ENCODE results near the gene HYAL3. TPM values are rescaled to one million over a fixed set of nuclear protein-coding genes. Genes with fewer than 3 reads are reported as not detected.

The HYAL3 gene
- total and polyA plus RNA-seq, 2 donors from 2014 or later, result 2.0 to 3.2 TPM

- H3K27ac ChIP-seq (ENCODE audit: low read depth in 2 of 2, low read length in 2 of 2), result peak overlapping the region in 1 of 2 donors; percentile 22
- H3K9ac ChIP-seq (ENCODE audit: low read length in 3 of 3), result no peak overlapping the region
- FAIRE-seq, result no peak
Observed at GRCh38 chr3:50279255-50280016, 19.8 kb downstream of the HYAL3 start.

GRCh38 chr3:50278880-50279224 lies 20.4 kb downstream of the HYAL3 start, which contains the start of gene LSMEM2:
Gene LSMEM2, plus strand, starts transcription at chr3:50279087. Its CDS starts 27 bp downstream, at chr3:50279114.
- intact Hi-C loops (cut with DNase I), result no loop called here
- H3K9ac ChIP-seq (ENCODE audit: low read length in 3 of 3), result no peak within 1 kb of the TSS

More at GRCh38 chr3:50279255-50280016, 19.8 kb downstream of the HYAL3 start:
- Histone ChIP-seq H3K4me1 (ENCODE audit: control insufficient read depth in 2 of 3, insufficient read depth in 2 of 3, low read depth in 1 of 3, low read length in 3 of 3) (peaks cover 0 to 4% (median 0%) of the 10 kb centered on the region in 3 donors), H3K36me3 (ENCODE audit: control insufficient read depth in 2 of 3, insufficient read depth in 3 of 3, low read length in 3 of 3) (no peaks in the 10 kb centered on the region), H3K4me3 (ENCODE audit: low read length in 3 of 3) (no peak overlapping the region), H3K27me3 (ENCODE audit: control insufficient read depth, insufficient read depth, low read length) (peaks cover 4% of the 10 kb centered on the region), H3K9me3 (ENCODE audit: control insufficient read depth in 2 of 3, insufficient read depth in 1 of 3, low read length in 3 of 3) (no peaks in the 10 kb centered on the region)
- TF ChIP-seq CTCF (IDR thresholded peaks at IDR 0.05; ENCODE audit: borderline replicate concordance, extremely low read depth, insufficient read depth), result no peak
- intact Hi-C loops (cut with DNase I), result no loop called here
- DNase-seq, result no peak

GRCh38 chr3:50278123-50278879 lies 20.9 kb downstream of the HYAL3 start:
- no peak for TF ChIP-seq CTCF (IDR thresholded peaks at IDR 0.05; ENCODE audit: borderline replicate concordance, extremely low read depth, insufficient read depth)
- peaks cover 8% of the 10 kb centered on the region for H3K27me3 ChIP-seq (ENCODE audit: control insufficient read depth, insufficient read depth, low read length)
- no peak overlapping the region for H3K27ac ChIP-seq (ENCODE audit: low read depth in 2 of 2, low read length in 2 of 2)
- H3K9me3 ChIP-seq (ENCODE audit: control insufficient read depth in 2 of 3, insufficient read depth in 1 of 3, low read length in 3 of 3), result no peaks in the 10 kb centered on the region
- no peak for DNase-seq
- no peaks in the 10 kb centered on the region for H3K36me3 ChIP-seq (ENCODE audit: control insufficient read depth in 2 of 3, insufficient read depth in 3 of 3, low read length in 3 of 3)
- no peak overlapping the region for H3K4me3 ChIP-seq (ENCODE audit: low read length in 3 of 3)
- no peak overlapping the region for H3K9ac ChIP-seq (ENCODE audit: low read length in 3 of 3)
- FAIRE-seq, result no peak
- peaks cover 0 to 4% (median 0%) of the 10 kb centered on the region in 3 donors for H3K4me1 ChIP-seq (ENCODE audit: control insufficient read depth in 2 of 3, insufficient read depth in 2 of 3, low read depth in 1 of 3, low read length in 3 of 3)
- intact Hi-C loops (cut with DNase I), result no loop called here

More at GRCh38 chr3:50278880-50279224, 20.4 kb downstream of the HYAL3 start, which contains the start of gene LSMEM2:
- H3K27me3 ChIP-seq (ENCODE audit: control insufficient read depth, insufficient read depth, low read length), result peaks cover 8% of the 10 kb centered on the region
- H3K4me1 ChIP-seq (ENCODE audit: control insufficient read depth in 2 of 3, insufficient read depth in 2 of 3, low read depth in 1 of 3, low read length in 3 of 3), result peaks cover 0 to 4% (median 0%) of the 10 kb centered on the region in 3 donors
- no peak for DNase-seq
- no peaks in the 10 kb centered on the region for H3K36me3 ChIP-seq (ENCODE audit: control insufficient read depth in 2 of 3, insufficient read depth in 3 of 3, low read length in 3 of 3)
- H3K9me3 ChIP-seq (ENCODE audit: control insufficient read depth in 2 of 3, insufficient read depth in 1 of 3, low read length in 3 of 3), result no peaks in the 10 kb centered on the region
- TF ChIP-seq CTCF (IDR thresholded peaks at IDR 0.05; ENCODE audit: borderline replicate concordance, extremely low read depth, insufficient read depth), result no peak
- H3K27ac ChIP-seq (ENCODE audit: low read depth in 2 of 2, low read length in 2 of 2), result peak within 1 kb of the TSS in 1 of 2 donors; percentile 22
- no peak for FAIRE-seq
- H3K4me3 ChIP-seq (ENCODE audit: low read length in 3 of 3), result no peak within 1 kb of the TSS
